IPS-20b (cell line): ENCODE data around the gene UBXN10.
A peak's percentile ranks its signal among the peaks of the same experiment; 100 is the strongest.

Experiments used
- H3K27ac ChIP-seq: one replicate; pipeline ENCODE4 v1.5.1; 2013; ENCODE audit warnings: low read length
- H3K27me3 ChIP-seq: 2 replicates; pipeline ENCODE4 v1.6.1; 2013; ENCODE audit warnings: mild to moderate bottlenecking, low read length, inconsistent platforms; ENCODE audit not compliant: insufficient read depth
- H3K36me3 ChIP-seq: 2 replicates; pipeline ENCODE4 v1.6.1; 2013; ENCODE audit warnings: low read depth, mild to moderate bottlenecking, inconsistent platforms, low read length, moderate library complexity; ENCODE audit not compliant: insufficient read depth
- H3K4me1 ChIP-seq: 2 replicates; pipeline ENCODE4 v1.6.1; 2013; ENCODE audit warnings: mild to moderate bottlenecking, control low read depth, inconsistent platforms, low read length, moderate library complexity; ENCODE audit not compliant: insufficient read depth
- H3K4me3 ChIP-seq: 2 replicates; pipeline ENCODE4 v1.5.1; 2013; ENCODE audit warnings: mild to moderate bottlenecking, low read length, inconsistent platforms
- H3K9ac ChIP-seq: 2 replicates; pipeline ENCODE4 v1.6.1; 2013; ENCODE audit warnings: low read depth, mild to moderate bottlenecking, inconsistent platforms, low read length, moderate library complexity
- H3K9me3 ChIP-seq: 2 replicates; pipeline ENCODE4 v1.6.1; 2013; ENCODE audit warnings: mild to moderate bottlenecking, low read depth, low read length, inconsistent platforms; ENCODE audit not compliant: insufficient read depth

The UBXN10 gene

DNA sequence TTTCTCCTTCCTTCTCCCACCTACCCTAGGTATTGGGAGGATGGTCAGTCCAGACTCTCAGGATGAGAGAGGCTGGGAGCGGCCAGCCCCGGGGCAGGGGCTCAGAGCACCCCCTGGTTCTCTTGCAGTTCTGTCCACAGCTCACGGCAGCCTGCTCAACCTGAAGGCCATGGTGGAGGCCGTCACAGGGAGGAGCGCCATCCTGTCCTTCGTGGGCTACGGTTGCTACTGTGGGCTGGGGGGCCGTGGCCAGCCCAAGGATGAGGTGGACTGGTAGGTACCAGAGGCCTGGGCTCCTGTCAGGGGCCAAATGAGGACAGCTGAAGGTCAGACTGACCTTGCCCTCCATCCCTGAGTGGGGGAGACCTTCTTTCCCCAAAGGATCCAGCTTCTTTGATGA, 42.6 kb upstream of the UBXN10 start:
- no peaks in the 10 kb centered on the region for H3K27me3 ChIP-seq
- no peaks in the 10 kb centered on the region for H3K9me3 ChIP-seq
- no peaks in the 10 kb centered on the region for H3K4me1 ChIP-seq
- no peak overlapping the region for H3K4me3 ChIP-seq
- H3K27ac ChIP-seq, result no peak overlapping the region
- no peak overlapping the region for H3K9ac ChIP-seq
- no peaks in the 10 kb centered on the region for H3K36me3 ChIP-seq

DNA sequence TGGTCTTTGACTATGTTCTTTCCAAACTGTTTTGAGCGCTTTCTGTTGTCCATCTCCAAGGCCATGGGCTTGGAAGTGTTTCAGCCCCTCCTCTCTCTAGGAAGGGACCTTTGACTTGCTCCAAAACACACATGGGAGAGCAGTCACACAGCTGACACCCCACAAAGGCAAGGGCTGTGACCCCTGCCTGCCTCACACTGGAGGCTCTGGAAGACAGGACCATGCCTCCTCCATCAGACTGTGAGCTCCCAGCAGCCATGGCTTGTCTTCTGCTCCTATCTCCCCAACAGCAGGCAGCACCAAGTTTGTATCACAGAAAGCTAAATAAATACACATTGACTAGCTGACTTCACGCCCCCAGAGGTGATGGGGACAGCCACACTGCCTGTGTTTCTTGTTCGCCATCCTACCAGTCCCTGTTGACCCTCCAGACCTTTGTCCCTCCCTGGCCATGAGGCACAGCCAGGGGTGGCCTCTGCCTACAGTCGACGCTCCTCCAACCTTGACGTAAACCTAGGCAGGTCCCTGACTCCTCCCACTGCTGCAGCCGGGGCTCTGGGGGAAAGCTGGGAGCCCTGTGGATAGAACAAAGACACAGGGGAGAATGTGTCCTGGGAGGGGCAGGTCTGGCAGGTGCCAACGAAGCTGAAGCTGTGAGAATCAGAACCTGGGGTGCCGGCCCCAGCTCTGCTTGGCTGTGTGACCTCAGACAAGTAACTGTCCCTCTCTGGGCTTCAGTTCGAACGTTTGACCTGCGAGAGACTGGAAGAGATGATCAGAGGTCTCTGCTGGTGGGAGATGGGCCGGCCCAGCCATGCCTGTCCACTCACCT, 41.9 kb upstream of the UBXN10 start:
- Histone ChIP-seq H3K36me3 (no peaks in the 10 kb centered on the region), H3K27ac (no peak overlapping the region), H3K27me3 (no peaks in the 10 kb centered on the region), H3K9me3 (no peaks in the 10 kb centered on the region), H3K4me1 (no peaks in the 10 kb centered on the region), H3K9ac (no peak overlapping the region), H3K4me3 (no peak overlapping the region)

DNA sequence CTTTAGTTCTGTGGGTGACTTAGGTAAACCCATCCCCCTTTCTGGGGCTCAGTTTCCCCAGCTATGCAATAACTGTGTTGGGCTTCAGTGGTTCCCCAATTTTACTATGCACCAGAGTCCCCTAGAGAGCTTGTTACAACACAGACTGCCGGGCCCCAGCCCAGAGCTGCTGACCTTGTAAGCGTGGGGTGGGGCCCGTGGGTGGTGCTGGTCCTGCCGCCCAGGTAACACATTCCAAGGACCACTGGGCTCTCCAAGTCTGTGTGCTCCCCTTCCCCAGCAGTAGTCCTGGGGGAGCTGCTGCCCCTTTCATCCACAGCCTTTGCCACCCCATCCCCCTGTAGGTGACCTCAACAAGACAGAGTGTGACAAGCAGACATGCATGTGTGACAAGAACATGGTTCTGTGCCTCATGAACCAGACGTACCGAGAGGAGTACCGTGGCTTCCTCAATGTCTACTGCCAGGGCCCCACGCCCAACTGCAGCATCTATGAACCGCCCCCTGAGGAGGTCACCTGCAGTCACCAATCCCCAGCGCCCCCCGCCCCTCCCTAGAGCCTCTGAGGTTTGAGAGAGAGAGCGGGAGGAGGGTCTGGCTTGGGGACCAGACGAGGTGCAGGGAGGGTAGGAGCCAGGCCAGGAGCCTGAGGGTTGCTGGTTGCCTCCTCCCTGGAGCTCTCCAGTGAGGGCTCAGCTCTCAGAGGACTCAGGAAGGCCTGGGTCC, 37.9 kb upstream of the UBXN10 start:
- Histone ChIP-seq H3K9me3 (no peaks in the 10 kb centered on the region), H3K27me3 (no peaks in the 10 kb centered on the region), H3K36me3 (no peaks in the 10 kb centered on the region), H3K4me1 (peaks cover 3% of the 10 kb centered on the region; the same call in 1 of the 2 replicates), H3K9ac (no peak overlapping the region), H3K27ac (no peak overlapping the region), H3K4me3 (no peak overlapping the region)

DNA sequence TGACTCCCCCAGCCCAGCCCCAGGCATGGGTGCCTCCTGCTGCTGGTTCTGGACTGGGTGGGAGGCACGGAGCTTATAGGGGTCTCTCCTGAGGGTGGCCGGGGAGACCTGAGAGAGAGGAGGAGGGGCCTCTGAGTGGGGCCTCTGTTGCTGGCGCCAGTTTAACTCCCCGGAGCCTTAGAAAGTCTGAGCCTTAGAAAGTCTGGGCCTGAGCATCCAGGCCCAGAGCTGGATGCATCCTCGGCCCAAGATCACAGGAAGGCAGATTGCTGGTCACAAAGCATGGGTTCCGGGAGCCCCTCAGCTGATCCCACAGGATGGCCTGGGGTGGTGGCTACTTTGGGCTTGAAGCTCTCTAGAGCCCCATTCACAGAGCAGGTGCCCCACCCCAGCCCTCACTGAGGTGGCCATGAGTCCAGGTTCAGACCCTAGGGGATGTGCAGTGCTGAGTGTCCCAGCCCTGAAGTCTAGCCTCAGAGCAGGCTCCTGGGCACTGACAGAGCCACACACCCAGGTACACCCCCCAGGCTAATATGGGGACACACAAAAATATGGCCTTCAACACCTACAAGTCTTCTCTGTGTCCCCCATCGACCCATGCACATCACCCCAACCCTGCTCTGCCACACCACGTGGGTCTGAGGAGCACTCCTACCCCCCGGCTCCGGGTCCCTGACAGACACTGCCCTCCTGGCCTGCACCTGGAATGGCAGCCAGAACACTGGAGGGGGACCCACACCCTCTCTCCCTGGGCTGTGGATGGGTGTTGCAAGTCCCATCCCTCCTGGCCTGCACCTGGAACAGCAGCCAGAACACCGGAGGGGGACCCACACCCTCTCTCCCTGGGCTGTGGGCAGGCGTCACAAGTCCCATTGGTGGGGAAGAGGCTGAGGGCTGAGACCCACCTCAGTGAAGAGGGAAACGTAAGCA, 37.1 kb upstream of the UBXN10 start:
- Histone ChIP-seq H3K4me3 (no peak overlapping the region), H3K4me1 (peaks cover 3% of the 10 kb centered on the region; the same call in 1 of the 2 replicates), H3K27me3 (no peaks in the 10 kb centered on the region), H3K9me3 (no peaks in the 10 kb centered on the region), H3K27ac (no peak overlapping the region), H3K9ac (no peak overlapping the region), H3K36me3 (no peaks in the 10 kb centered on the region)

DNA sequence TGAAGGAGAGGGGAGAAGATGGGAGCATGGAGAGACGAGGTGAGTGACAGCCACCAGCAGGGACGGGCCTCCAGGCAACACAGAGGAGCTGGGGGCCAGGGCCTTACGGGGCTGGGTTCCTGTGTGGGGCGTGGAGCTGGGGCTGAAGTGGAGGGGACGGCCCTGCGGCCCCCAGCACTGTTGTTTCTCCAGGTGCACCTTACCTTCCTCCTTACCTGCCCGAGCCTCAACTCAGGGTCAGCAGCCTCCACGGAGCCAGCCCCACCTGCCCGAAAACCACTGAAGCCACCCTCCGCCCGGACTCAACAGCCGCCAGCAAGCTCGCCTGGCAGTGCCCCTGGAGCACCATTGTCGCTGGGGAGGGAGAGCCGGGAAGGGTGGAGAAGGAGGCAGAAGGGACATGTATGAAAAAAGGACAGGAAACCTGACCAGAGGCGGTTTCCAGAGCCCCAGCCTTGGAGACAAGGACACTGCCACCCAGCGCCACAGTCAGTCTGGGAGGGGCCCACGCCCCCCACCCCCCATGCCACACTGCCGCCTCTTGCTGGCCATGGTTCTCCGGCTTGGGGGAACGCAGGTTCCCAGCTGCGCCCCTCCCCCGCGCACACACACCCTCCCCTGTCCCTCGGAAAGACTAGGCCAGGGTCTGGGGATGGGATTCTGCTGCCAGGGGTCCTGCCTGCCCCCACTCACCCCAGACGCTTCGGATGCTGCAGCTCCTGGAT, 36.1 kb upstream of the UBXN10 start:
- no peaks in the 10 kb centered on the region for H3K9me3 ChIP-seq
- H3K9ac ChIP-seq, result no peak overlapping the region
- peaks cover 3% of the 10 kb centered on the region; the same call in 1 of the 2 replicates for H3K4me1 ChIP-seq

DNA sequence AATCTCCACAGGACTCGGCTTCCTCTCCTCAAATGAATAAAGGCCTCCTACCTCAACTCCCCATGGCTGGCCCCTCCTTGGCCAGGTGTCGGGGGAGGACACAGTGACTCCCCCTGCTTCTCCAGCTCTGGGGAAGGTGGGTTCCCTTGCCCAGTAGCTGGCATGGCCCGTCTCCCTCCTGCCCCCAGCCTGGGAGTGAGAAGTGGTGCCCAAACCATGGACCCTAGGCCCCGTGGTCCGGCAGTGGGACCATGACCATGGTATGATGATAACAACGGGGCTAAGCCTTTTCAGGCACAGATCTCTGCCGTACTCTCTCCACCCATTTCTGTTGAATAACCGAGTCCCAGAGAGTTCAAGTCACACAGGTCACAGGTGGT, 35.6 kb upstream of the UBXN10 start:
- H3K27me3 ChIP-seq, result no peaks in the 10 kb centered on the region
- no peak overlapping the region for H3K9ac ChIP-seq
- no peak overlapping the region for H3K27ac ChIP-seq
- H3K9me3 ChIP-seq, result no peaks in the 10 kb centered on the region
- H3K4me3 ChIP-seq, result no peak overlapping the region
- H3K4me1 ChIP-seq, result peaks cover 3% of the 10 kb centered on the region; the same call in 1 of the 2 replicates
- no peaks in the 10 kb centered on the region for H3K36me3 ChIP-seq

More for the DNA sequence above, 36.1 kb upstream of the UBXN10 start:
- H3K27me3 ChIP-seq, result no peaks in the 10 kb centered on the region
- H3K4me3 ChIP-seq, result no peak overlapping the region
- no peaks in the 10 kb centered on the region for H3K36me3 ChIP-seq
- H3K27ac ChIP-seq, result no peak overlapping the region

DNA sequence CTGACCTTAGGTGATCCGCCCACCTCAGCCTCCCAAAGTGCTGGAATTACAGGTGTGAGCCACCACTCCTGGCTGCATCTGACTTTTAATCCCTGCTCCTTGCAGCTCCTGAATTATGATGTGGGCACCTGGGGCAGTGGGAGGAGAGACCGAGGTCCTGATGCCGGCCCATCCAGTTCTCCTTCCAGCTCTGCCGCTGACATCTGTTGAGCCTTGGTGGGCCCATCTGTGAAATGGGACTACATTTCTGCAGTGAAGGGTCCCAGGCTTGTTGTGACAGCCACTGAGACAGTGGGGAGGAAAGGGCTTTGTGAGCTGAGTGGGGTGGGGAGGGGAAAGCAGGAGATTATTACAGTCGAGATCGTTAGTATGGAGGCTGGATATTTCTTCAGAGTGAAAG, 34.9 kb upstream of the UBXN10 start:
- no peak overlapping the region for H3K27ac ChIP-seq
- H3K9ac ChIP-seq, result no peak overlapping the region
- no peaks in the 10 kb centered on the region for H3K9me3 ChIP-seq
- H3K4me1 ChIP-seq, result peaks cover 3% of the 10 kb centered on the region; the same call in 1 of the 2 replicates
- no peak overlapping the region for H3K4me3 ChIP-seq
- H3K36me3 ChIP-seq, result no peaks in the 10 kb centered on the region
- no peaks in the 10 kb centered on the region for H3K27me3 ChIP-seq

DNA sequence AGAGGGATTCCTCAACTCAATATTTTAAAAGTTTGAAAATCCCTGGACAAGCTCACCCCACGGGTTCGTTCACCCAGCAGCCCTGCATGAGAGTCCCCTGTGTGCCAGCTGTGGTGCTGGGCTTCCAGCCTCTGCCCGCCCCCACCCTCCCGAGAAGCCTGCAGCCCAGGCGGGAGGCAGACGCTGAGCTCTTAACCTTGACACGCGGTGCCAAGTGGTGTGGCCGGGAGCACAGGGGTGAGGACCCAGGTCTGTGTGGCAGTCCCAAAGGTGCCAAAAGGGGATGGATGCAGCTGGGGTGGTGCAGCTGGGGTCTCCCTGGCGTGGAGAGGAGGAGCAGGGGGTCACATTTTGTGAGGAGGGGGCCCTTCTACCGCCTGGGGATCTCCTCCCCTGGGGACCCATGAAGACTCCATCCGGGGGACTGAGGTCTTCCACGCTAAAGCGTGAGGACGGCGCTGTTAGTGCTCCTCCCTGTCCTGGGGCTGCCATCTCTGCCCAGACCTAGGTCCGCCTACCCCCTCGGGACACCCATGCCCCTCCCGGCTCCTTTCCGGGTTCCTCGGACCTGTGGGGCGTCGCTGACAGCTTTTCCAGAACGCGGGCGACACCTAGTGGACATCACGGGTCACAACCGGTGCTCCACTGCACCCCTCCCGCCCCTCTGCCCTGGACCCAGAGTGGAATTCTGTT, 33.8 kb upstream of the UBXN10 start:
- Histone ChIP-seq H3K27me3 (no peaks in the 10 kb centered on the region), H3K27ac (no peak overlapping the region), H3K4me3 (peak overlapping the region; percentile 55; the same call in 1 of the 2 replicates), H3K36me3 (no peaks in the 10 kb centered on the region), H3K4me1 (peaks cover 3% of the 10 kb centered on the region; the same call in 1 of the 2 replicates), H3K9me3 (no peaks in the 10 kb centered on the region), H3K9ac (no peak overlapping the region)

DNA sequence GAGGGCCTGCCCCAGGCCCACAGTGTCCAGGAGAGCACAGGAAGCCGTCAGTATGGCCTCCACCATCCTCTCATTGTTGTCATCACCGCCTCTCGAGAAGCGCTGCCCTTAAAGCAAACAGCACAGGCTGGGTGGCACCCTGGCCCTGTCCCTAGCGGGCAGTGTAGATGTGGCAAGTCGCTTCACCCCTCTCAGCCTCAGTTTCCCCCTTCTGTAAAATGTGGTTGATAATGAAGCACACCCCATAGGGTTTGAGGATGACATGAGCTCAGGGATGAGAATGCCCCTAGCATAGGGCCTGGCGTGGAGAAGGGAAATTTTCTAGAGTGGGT, 33.3 kb upstream of the UBXN10 start:
- no peak overlapping the region for H3K9ac ChIP-seq
- H3K9me3 ChIP-seq, result no peaks in the 10 kb centered on the region
- no peak overlapping the region for H3K27ac ChIP-seq
- peak overlapping the region; percentile 11; the same call in 1 of the 2 replicates for H3K4me3 ChIP-seq
- H3K36me3 ChIP-seq, result no peaks in the 10 kb centered on the region
- H3K27me3 ChIP-seq, result no peaks in the 10 kb centered on the region
- H3K4me1 ChIP-seq, result peaks cover 3% of the 10 kb centered on the region; the same call in 1 of the 2 replicates

DNA sequence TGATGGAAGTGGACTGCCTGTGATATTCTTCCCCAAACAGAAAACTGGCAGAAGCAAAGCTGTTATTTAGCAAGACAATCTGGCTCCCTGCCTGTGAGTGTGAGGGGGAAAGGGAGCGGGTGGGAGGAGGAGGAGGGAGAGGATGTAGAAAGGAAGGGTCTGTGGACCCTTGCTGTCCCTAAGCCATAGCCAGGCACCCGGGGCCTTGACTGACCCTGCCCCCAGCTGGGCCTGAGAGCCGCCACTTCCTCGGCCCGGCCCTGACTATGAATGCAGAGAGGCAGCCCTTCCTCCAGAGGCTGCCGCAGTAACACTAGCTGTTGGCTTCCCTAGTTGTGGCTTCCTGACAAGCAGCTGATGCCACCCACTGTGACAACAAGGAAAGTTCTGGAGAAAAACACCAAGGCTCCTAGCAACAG, 32.9 kb upstream of the UBXN10 start:
- H3K9ac ChIP-seq, result no peak overlapping the region
- H3K4me1 ChIP-seq, result peaks cover 3% of the 10 kb centered on the region; the same call in 1 of the 2 replicates
- H3K27me3 ChIP-seq, result no peaks in the 10 kb centered on the region
- no peaks in the 10 kb centered on the region for H3K9me3 ChIP-seq
- H3K36me3 ChIP-seq, result no peaks in the 10 kb centered on the region
- H3K27ac ChIP-seq, result no peak overlapping the region
- no peak overlapping the region; the same call in 1 of the 2 replicates for H3K4me3 ChIP-seq
